ENCODE data around the gene DNAAF5.
A peak's percentile ranks its signal among the peaks of the same experiment; 100 is the strongest.

Gene DNAAF5

DNA sequence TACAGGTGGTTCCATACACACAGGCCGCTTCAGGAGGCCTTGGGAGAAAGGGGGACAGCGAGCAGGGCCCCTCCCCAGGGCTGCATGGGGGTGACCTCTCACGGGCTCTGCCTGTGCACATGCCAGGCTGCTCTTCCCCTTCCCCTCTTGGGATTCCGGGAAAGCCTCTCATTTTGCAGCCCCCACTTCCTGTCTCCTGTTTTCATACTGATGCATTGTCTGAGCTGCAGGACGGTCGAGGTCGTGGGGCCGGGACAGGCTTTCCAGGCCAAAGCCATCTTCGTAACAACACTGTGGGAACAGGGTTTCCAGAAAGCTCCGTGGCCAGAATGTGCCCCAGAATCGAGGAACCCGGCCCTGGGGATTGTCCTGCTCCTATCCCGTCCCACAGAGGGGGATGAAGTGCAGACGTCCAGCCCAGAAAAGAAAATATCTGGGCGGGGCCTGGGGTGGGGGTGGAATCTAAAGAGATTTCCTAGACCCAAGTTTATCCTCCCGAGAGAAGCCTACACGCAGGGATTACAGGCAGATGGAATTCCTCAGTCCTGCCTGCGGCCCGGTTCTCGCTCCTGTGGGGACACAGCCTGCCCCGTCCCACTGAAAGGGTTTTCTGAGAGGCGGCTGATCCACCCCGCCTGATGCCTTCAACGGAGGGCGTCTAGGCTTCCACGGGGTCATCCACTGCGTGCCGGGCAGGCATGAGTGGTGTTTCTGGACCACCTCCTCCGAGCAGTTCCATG lies 29.5 kb upstream of the DNAAF5 start:
- TF ChIP-seq GATA1 (IDR thresholded peaks at IDR 0.05; ENCODE audit: low read depth, low read length) (no peak), POLR2A (IDR thresholded peaks at IDR 0.05; ENCODE audit: low read length) (no peak)
- DNase-seq, result no peak

DNA sequence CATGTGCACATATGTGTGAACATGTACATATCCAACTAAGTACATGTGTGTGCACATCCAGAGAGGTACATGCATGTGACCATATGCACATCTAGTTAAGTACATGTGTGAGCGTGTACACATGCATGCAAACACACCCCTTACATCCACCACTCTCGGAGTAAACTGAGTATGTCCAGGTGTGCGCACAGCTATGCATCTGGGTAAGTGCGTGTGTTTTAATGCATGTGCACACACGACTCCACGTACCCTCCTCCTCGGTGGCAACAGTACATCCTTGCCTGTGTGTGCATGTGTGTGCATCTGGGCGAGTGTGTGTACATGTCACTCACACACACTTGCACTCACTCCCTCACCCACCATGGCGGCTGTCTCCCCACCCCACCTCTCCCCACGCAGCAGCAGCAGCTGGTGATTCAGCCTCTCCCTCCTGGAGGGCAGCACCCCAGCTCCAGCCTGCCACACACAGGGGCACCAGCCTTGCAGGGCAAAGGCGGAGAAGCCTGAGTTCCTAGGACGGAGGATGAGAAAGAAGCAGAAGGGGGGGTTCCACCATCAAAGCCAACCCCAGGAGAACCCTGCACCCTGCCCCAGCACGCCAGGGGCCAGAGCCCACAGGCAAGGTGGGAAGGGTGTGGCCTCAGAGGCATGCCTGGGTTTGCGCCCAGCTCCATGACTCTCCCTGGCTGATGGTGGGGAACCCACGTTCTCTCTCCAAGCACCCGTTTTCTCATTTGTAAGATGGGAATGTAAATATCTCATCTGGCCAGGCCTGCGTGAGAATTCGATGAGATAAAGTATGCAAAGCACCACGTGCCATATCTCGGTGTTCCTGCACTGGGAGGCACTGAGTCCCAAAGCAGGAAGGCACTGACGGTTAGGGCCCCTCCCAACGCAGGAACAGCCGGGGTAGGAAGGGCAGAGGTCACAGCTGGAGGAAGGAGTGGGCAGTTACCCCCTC lies 27.7 kb upstream of the DNAAF5 start:
- TF ChIP-seq GATA1 (IDR thresholded peaks at IDR 0.05; ENCODE audit: low read depth, low read length) (no peak), POLR2A (IDR thresholded peaks at IDR 0.05; ENCODE audit: low read length) (no peak)
- peak; percentile 33 to 79 for DNase-seq

DNA sequence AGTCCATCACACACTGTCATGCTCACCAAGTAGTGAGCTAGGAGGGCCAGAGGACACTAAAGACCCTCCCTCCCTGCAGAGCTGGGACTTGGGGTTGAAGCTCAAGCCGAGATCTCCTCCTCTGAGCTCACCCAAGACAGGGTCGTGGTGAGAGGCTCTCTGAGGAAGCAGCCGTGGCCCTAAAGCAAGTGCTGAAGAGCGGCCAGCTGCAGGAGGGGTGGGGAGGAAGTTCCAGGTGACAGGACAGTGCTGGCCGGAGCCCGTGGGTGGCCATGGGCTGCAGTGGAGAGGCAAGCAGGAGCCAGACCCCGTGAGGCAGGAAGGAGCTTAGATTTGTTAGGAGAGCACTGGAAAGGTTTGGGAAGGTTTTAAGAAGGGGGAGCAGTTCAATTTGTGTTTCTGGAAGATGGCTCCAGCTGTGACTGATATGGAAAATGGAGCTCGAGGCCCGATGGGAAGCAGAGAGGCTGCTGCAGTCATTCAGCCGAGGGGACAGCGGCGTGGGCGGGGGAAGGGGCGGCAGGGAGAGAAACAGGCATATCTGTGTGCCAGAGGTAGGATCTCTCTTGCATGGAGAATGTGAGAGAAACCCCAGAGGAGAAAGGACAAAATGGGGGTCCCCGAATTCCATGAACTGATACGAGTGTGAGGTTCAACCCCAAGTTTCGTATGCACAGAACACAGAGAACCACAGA lies 26.9 kb upstream of the DNAAF5 start:
- no peak for DNase-seq
- no peak for TF ChIP-seq GATA1 (IDR thresholded peaks at IDR 0.05; ENCODE audit: low read depth, low read length)
- no peak for TF ChIP-seq POLR2A (IDR thresholded peaks at IDR 0.05; ENCODE audit: low read length)

DNA sequence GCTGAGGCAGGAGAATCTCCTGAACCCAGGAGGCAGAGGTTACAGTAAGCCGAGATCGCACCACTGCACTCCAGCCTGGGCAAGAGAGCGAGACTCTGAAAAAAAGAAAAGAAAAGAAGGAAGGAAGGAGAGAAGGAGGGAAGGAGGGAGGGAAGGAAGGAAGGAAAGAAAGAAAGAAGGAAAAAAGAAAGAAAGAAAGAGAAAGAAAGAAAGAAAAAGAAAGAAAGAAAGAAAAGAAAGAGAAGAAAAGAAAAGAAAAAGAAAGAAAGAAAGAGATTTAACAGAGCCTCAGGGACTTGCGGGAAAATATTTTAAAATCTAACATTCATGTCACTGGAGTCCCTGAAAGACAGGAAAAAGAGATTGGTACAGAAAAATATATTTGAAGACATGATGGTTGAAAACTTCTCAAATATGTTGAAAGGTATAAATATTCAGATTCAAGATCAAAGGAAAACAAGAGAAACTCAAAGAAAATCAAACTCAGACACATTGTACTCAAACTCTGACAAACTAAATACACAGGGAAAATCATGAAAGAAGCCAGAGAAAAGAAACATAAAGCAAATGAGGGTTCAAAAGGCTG lies 25.3 kb upstream of the DNAAF5 start:
- TF ChIP-seq POLR2A (IDR thresholded peaks at IDR 0.05; ENCODE audit: low read length) (no peak), GATA1 (IDR thresholded peaks at IDR 0.05; ENCODE audit: low read depth, low read length) (no peak)
- no peak for DNase-seq

DNA sequence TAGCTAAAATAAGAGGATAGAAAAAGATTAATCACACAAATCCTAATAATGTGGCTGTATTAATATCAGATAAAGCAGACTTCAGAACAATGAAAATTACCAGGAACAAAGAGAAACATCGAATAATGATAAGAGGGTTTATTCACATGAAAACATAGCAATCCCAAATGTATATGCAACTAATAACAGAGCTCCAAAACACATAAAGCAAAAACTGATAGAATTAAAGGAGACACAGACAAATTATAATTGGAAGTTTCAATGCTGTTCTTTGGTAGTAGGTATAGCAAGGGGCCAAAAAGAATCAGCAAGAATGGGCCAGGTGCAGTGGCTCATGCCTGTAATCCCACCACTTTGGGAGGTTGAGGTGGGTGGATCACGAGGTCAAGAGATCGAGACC lies 23.4 kb upstream of the DNAAF5 start:
- no peak for DNase-seq
- TF ChIP-seq POLR2A (IDR thresholded peaks at IDR 0.05; ENCODE audit: low read length) (no peak), GATA1 (IDR thresholded peaks at IDR 0.05; ENCODE audit: low read depth, low read length) (no peak)

DNA sequence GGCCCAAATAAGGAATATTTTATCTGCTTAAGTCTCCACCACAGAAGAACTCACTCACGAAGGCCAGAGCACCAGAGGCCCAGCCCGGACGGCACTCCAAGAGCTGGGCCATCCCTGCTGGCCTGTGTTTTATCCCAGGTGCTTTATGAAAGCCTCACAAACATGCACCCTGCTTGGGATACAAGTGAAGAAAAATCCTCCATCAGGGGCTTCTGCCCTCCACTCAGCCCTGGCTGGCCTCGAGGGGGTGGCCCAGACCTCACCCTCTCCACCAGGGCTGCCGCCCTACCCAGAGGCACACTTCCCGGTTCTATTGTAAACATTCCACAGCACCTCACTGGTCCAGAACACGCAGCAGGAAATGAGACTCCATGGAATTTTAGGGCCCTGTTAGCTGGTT lies 19.8 kb upstream of the DNAAF5 start:
- TF ChIP-seq POLR2A (IDR thresholded peaks at IDR 0.05; ENCODE audit: low read length) (no peak), GATA1 (IDR thresholded peaks at IDR 0.05; ENCODE audit: low read depth, low read length) (no peak)
- no peak for DNase-seq

DNA sequence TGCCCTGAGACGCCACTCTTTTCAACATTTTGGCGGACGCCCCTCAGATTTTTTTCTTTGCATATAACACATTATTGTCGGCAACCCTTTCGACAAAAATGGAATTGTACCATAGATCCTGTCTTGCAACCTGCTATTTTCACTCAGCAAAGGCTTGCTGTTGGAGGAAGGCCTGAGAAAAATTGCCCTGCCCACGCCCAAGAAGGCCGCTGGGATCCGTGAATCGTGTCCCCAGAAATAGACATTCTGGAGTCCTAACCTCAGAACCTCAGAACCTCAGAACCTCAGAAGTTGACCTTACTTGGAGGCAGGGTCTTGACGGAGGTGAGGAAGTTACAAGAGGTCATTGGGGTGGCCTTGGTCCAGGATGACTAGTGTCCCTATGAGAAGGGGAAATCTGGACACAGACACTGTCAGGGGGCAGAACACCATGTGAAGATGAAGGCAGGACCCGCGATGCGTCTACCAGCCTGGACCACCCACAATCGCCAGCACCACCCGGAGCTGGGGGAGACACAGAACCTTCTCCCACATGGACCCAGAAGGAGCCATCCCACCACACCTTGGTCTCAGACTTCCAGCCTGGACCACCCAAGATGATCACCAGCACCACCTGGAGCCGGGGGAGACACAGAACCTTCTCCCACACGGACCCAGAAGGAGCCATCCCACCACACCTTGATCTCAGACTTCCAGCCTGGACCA lies 19.1 kb upstream of the DNAAF5 start:
- no peak for DNase-seq
- no peak for TF ChIP-seq POLR2A (IDR thresholded peaks at IDR 0.05; ENCODE audit: low read length)
- TF ChIP-seq GATA1 (IDR thresholded peaks at IDR 0.05; ENCODE audit: low read depth, low read length), result no peak

DNA sequence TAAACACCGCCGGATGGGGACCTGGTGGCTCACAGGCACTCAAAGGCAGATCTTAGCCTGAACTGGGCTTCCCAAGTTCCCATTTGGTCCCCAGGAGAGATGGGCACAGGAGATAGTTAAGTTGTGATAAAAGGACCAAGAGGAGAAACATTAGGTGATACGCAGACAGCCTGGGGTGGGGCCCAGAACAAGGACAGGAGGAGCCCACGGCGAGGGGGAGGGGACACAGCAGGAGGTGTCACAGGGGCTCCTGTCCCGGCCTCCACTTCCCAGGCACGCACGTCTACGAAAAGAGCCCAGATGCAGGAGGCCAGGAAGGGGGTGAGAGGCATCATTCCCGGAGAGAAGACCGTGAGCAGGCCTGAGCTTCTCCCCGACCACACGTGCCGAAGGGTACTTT lies 16.3 kb upstream of the DNAAF5 start:
- TF ChIP-seq POLR2A (IDR thresholded peaks at IDR 0.05; ENCODE audit: low read length) (no peak), GATA1 (IDR thresholded peaks at IDR 0.05; ENCODE audit: low read depth, low read length) (no peak)

DNA sequence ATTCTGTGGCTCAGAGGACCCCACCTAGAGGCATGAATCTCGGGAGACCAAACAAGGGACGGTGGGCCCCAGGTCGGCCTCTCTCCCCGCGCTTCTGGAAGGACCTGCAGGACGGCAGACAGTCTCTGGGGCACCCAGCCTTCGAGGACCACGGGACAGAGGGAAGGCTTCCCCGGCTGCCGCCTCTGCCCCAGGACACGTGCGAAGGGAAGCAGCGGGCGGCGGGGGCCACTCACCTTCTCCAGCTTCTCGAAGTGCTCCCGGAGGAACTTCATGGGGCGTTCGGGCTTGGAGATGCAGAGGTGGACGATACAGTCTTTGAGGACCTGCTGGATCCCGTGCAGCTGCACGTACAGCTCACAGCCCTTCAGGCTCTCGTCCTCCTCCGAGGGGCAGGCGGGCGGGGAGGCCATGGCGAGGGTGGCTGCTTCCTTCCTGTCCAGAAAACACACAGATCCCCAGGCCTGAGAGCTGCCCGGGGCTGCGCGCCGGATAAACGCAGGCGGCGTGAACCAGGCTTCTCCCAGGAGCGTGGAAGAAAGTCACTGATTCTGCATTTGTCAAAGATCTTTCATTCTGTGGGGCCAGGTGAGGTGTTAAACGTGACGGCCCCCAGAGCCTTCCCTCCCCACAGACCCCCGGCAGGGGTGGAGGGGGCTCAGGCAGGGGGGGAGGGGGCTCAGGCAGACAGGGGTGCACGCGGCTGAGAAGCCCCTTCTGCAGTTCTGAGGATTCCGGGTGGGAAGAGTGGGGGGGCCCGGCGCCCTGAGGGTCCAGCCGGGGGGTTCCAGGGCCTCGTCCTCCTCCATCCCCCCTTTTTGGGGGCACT lies 15.2 kb upstream of the DNAAF5 start:
- no peak for DNase-seq
- TF ChIP-seq POLR2A (IDR thresholded peaks at IDR 0.05; ENCODE audit: low read length) (no peak), GATA1 (IDR thresholded peaks at IDR 0.05; ENCODE audit: low read depth, low read length) (no peak)

More for the DNA sequence above, 16.3 kb upstream of the DNAAF5 start:
- no peak for DNase-seq

DNA sequence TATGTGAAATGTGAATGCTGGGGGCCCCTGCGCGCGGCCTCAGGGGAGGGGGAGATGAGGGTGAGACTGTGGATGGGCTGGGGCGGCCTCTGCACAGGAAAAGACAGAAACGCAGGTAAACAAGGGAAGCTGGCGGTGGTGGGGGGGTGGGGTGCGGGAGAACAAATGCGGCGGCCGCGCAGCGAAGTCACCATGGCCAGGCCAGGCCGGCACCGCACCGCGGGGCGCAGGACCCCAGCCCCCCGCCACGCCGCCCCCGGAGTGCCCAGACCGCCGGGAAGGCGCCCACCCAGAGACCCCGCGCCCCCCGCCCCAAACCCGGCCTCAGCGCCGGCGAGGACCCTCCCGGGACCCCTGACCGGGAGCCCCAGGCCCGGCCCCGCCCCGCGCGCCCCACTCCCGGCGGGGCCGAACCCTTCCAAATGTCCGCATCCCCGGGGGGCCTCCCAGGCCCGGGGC lies 14.5 kb upstream of the DNAAF5 start:
- no peak for DNase-seq
- no peak for TF ChIP-seq GATA1 (IDR thresholded peaks at IDR 0.05; ENCODE audit: low read depth, low read length)
- no peak for TF ChIP-seq POLR2A (IDR thresholded peaks at IDR 0.05; ENCODE audit: low read length)

DNA sequence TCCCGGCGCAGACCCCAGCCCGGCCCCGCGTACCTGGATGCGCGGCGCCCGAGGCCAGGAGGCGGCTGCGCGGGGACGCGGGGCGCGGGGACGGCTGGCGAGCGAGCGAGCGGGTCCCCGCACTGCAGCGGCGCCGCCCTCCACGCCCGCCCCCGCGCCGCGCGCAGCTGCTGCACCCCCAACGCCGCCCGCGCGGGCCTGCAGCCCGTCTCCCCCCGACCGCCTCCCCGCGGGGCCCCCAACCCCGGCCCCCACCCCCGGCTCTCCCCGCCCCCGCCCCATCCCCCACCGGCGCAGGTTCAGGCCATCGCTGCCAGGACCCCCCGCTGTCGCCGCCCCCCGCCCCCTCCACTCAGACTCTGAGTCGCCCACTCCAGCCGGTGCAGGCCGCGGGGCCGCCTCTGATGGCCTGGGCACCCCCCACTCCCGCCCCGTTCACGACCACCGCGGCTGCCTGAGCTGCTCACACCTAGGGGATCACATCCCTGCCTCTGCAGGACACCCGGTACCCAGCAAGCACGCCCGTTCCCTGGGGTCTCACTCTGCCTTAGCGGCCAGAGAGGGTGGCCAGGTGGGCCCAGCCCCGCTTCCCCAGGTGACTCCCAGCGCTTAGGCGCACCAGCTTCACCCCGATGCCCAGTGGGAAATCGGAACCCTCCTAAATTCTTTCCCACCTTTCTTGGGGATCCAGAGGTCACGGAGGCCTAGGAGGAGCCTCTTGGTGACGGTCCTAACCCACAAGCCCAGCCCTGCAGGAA lies 13.9 kb upstream of the DNAAF5 start:
- DNase-seq, result peak; percentile 41 to 43
- TF ChIP-seq POLR2A (IDR thresholded peaks at IDR 0.05; ENCODE audit: low read length), result no peak
- no peak for TF ChIP-seq GATA1 (IDR thresholded peaks at IDR 0.05; ENCODE audit: low read depth, low read length)

DNA sequence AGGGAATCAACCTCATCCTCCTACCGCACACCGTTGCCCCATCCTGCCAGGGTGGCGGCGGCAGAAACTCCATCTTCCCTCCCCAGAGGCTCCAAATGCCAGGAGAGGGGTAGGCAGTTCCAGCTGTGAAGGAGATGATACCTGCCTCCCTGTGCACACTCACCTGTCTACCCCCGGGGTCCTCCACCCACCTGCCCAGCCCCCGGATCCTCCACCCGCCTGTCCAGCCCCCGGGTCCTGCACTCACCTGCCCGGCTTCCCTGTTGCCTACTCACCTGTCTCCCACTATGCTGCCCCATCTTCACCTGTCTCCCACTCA lies 13.4 kb upstream of the DNAAF5 start:
- TF ChIP-seq POLR2A (IDR thresholded peaks at IDR 0.05; ENCODE audit: low read length) (no peak), GATA1 (IDR thresholded peaks at IDR 0.05; ENCODE audit: low read depth, low read length) (no peak)
- DNase-seq, result no peak
